Measurements from ENCODE around the gene MRPS34.

The MRPS34 gene

GRCh38 chr16:1757714-1758461 lies 15.0 kb downstream of the MRPS34 start:
- no peak overlapping the region for H3K27ac Mint-ChIP-seq
- TF ChIP-seq CTCF (IDR thresholded peaks at IDR 0.05): no peak
- DNase-seq: no peak
- peaks cover 19% of the 10 kb centered on the region for H3K36me3 Mint-ChIP-seq (ENCODE audit: low read depth)
- no peaks in the 10 kb centered on the region for H3K9me3 Mint-ChIP-seq
- peaks cover 6% of the 10 kb centered on the region for H3K4me1 Mint-ChIP-seq
- peaks cover 4% of the 10 kb centered on the region for H3K27me3 Mint-ChIP-seq (ENCODE audit: low read depth, poor library complexity)
- no peak overlapping the region for H3K4me3 Mint-ChIP-seq

DNA sequence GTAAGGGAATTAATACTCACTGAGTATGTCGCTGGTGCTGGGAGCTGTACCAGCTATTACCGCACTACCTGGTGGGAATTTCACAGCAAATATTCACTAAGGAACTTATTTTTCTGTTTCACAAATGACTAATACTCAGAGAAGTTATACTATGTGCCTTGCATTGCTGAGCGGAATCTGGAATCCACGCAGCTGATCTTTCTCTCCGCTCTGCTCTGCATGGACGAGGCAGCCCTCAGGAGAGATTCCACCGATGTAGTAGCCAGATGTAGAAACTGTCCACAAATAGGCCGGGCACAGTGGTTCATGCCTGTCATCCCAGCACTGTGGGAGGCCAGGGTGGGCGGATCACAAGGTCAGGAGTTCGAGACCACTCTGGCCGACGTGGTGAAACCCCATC lies 18.7 kb downstream of the MRPS34 start:
- Mint-ChIP-seq H3K27me3 (ENCODE audit: low read depth, poor library complexity) (no peaks in the 10 kb centered on the region), H3K36me3 (ENCODE audit: low read depth) (peaks cover 20% of the 10 kb centered on the region), H3K4me1 (no peaks in the 10 kb centered on the region), H3K4me3 (no peak overlapping the region), H3K27ac (no peak overlapping the region), H3K9me3 (no peaks in the 10 kb centered on the region)
- TF ChIP-seq CTCF (IDR thresholded peaks at IDR 0.05): no peak
- DNase-seq: no peak

DNA sequence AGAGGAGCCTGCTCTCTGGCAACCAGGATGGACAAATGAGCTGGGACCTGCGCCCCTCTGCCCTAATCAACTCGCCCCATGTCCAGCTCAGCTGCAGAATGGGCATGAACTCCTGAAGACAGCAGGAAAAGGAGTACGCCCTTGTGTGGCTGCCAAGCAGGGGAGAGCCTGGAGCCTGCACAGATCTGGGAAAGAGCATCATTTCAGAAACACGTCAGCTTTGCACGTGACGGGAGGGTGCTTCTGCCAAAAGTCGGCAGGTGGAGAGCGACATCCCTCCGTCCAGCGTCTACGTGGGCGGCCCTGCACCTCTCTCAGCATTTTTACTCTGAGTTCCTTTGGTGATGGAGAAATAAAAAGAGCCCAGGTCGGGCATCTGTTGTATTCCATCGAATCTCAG lies 20.1 kb downstream of the MRPS34 start:
- Mint-ChIP-seq H3K27ac (no peak overlapping the region), H3K36me3 (ENCODE audit: low read depth) (peaks cover 25% of the 10 kb centered on the region), H3K4me1 (no peaks in the 10 kb centered on the region), H3K9me3 (no peaks in the 10 kb centered on the region), H3K27me3 (ENCODE audit: low read depth, poor library complexity) (no peaks in the 10 kb centered on the region), H3K4me3 (no peak overlapping the region)
- no peak for DNase-seq
- TF ChIP-seq CTCF (IDR thresholded peaks at IDR 0.05): no peak

DNA sequence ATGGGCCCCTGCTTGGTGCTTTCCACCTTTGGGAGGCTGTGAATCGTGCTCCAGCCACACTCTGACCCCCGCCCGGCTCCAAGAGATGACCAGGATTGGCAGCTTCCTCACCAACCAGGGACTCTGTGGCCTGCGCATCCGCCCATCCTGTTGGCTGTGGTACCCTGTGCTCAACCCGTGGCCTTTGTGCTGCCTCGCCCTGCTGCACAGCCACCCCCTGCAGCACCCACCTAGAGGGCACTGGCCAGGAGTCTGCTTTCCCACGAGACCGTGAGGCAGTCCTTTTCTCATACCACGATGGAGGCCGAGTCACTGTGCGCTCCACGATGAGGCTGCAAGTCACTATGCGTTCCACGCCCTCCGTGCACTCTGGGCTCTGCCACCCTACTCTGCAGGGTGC lies 21.0 kb downstream of the MRPS34 start:
- H3K4me1 Mint-ChIP-seq: no peaks in the 10 kb centered on the region
- peaks cover 25% of the 10 kb centered on the region for H3K36me3 Mint-ChIP-seq (ENCODE audit: low read depth)
- DNase-seq: no peak
- no peak for TF ChIP-seq CTCF (IDR thresholded peaks at IDR 0.05)
- no peak overlapping the region for H3K4me3 Mint-ChIP-seq
- H3K27me3 Mint-ChIP-seq (ENCODE audit: low read depth, poor library complexity): no peaks in the 10 kb centered on the region
- no peaks in the 10 kb centered on the region for H3K9me3 Mint-ChIP-seq
- no peak overlapping the region for H3K27ac Mint-ChIP-seq

GRCh38 chr16:1749152-1750117 lies 23.5 kb downstream of the MRPS34 start:
- no peak for TF ChIP-seq CTCF (IDR thresholded peaks at IDR 0.05)
- Mint-ChIP-seq H3K27ac (no peak overlapping the region), H3K36me3 (ENCODE audit: low read depth) (peaks cover 21% of the 10 kb centered on the region), H3K4me1 (no peaks in the 10 kb centered on the region), H3K9me3 (no peaks in the 10 kb centered on the region), H3K4me3 (no peak overlapping the region), H3K27me3 (ENCODE audit: low read depth, poor library complexity) (no peaks in the 10 kb centered on the region)
- DNase-seq: no peak
